ENCODE data around the gene UCK1.
A peak's percentile ranks its signal among the peaks of the same experiment; 100 is the strongest.

Gene UCK1

DNA sequence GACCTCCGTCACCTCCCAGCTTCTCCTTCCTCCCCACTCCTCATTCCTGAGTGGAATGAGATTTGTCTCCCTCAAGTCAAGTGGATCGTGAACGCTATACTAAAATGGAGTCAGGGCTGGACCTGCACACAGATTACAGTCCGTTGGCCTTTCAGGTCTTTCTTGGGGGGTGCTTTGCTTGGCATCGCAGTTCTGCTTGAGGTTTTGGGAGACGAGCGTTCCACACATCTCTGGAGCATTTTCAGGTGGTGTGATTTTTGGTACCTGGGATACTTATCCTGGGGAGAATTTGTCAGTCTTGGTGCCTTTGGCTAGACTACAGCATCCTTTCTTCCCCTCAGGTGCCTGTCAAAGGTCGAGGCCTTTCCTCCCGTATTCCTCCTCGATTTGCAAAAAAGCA lies 52.2 kb downstream of the UCK1 start:
- no peaks in the 10 kb centered on the region for H3K27me3 ChIP-seq (ENCODE audit: low read length)
- no peak overlapping the region for H2AFZ ChIP-seq (ENCODE audit: low read depth, low read length, severe bottlenecking)
- no peak overlapping the region for H3K9ac ChIP-seq (ENCODE audit: low read length)
- peaks cover 15% of the 10 kb centered on the region; the same call in 1 of the 2 replicates for H3K36me3 ChIP-seq (ENCODE audit: low read length)
- no peak for TF ChIP-seq EZH2phosphoT487 (conservative IDR thresholded peaks at IDR 0.05; ENCODE audit: low read length)
- TF ChIP-seq, protein P1, sequence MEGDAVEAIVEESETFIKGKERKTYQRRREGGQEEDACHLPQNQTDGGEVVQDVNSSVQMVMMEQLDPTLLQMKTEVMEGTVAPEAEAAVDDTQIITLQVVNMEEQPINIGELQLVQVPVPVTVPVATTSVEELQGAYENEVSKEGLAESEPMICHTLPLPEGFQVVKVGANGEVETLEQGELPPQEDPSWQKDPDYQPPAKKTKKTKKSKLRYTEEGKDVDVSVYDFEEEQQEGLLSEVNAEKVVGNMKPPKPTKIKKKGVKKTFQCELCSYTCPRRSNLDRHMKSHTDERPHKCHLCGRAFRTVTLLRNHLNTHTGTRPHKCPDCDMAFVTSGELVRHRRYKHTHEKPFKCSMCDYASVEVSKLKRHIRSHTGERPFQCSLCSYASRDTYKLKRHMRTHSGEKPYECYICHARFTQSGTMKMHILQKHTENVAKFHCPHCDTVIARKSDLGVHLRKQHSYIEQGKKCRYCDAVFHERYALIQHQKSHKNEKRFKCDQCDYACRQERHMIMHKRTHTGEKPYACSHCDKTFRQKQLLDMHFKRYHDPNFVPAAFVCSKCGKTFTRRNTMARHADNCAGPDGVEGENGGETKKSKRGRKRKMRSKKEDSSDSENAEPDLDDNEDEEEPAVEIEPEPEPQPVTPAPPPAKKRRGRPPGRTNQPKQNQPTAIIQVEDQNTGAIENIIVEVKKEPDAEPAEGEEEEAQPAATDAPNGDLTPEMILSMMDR (IDR thresholded peaks at IDR 0.05; ENCODE audit: insufficient read depth, low read length, poor library complexity, severe bottlenecking), result no peak
- no peak overlapping the region for H3K27ac ChIP-seq (ENCODE audit: low read depth, low read length)
- H3K4me3 ChIP-seq (ENCODE audit: insufficient read depth, low read length, poor library complexity, severe bottlenecking), result no peak overlapping the region
- H3K9me2 ChIP-seq (replicated peaks; ENCODE audit: insufficient read depth, low read length), result no peaks in the 10 kb centered on the region
- H3K9me3 ChIP-seq (ENCODE audit: insufficient read depth, low read length), result no peaks in the 10 kb centered on the region
- no peaks in the 10 kb centered on the region; the same call in 1 of the 2 replicates for H3K79me2 ChIP-seq (ENCODE audit: insufficient read depth, low read length)
- no peaks in the 10 kb centered on the region for H3F3A ChIP-seq (ENCODE audit: insufficient read depth)
- no peak overlapping the region for H3K4me2 ChIP-seq (ENCODE audit: low read depth, low read length, poor library complexity, severe bottlenecking)
- no peaks in the 10 kb centered on the region for H4K20me1 ChIP-seq (ENCODE audit: low read depth, low read length)

- no peaks in the 10 kb centered on the region for H3K9me2 ChIP-seq (replicated peaks; ENCODE audit: insufficient read depth, low read length)
- H3F3A ChIP-seq (ENCODE audit: insufficient read depth), result no peaks in the 10 kb centered on the region
- no peak overlapping the region for H3K9ac ChIP-seq (ENCODE audit: low read length)
- no peak overlapping the region for H3K4me3 ChIP-seq (ENCODE audit: insufficient read depth, low read length, poor library complexity, severe bottlenecking)
- no peak overlapping the region for H3K27ac ChIP-seq (ENCODE audit: low read depth, low read length)
- no peaks in the 10 kb centered on the region for H3K27me3 ChIP-seq (ENCODE audit: low read length)
- H3K9me3 ChIP-seq (ENCODE audit: insufficient read depth, low read length), result no peaks in the 10 kb centered on the region
- no peak overlapping the region for H3K4me2 ChIP-seq (ENCODE audit: low read depth, low read length, poor library complexity, severe bottlenecking)
- TF ChIP-seq, protein P1 (IDR thresholded peaks at IDR 0.05; ENCODE audit: insufficient read depth, low read length, poor library complexity, severe bottlenecking), result peak; percentile 62
- TF ChIP-seq EZH2phosphoT487 (conservative IDR thresholded peaks at IDR 0.05; ENCODE audit: low read length), result no peak
- H3K79me2 ChIP-seq (ENCODE audit: insufficient read depth, low read length), result no peaks in the 10 kb centered on the region; the same call in 1 of the 2 replicates
- no peak overlapping the region for H2AFZ ChIP-seq (ENCODE audit: low read depth, low read length, severe bottlenecking)
- H4K20me1 ChIP-seq (ENCODE audit: low read depth, low read length), result no peaks in the 10 kb centered on the region
- peaks cover 15% of the 10 kb centered on the region; the same call in 1 of the 2 replicates for H3K36me3 ChIP-seq (ENCODE audit: low read length)
Measured at GRCh38 chr9:131478421-131478868, 52.6 kb downstream of the UCK1 start.

GRCh38 chr9:131477816-131478419 lies 53.1 kb downstream of the UCK1 start:
- Histone ChIP-seq H3K36me3 (ENCODE audit: low read length) (peaks cover 18% of the 10 kb centered on the region; the same call in 1 of the 2 replicates), H3K9me2 (replicated peaks; ENCODE audit: insufficient read depth, low read length) (no peaks in the 10 kb centered on the region), H3K9ac (ENCODE audit: low read length) (no peak overlapping the region), H3K4me3 (ENCODE audit: insufficient read depth, low read length, poor library complexity, severe bottlenecking) (no peak overlapping the region), H3F3A (ENCODE audit: insufficient read depth) (no peaks in the 10 kb centered on the region), H3K27ac (ENCODE audit: low read depth, low read length) (no peak overlapping the region), H3K4me2 (ENCODE audit: low read depth, low read length, poor library complexity, severe bottlenecking) (no peak overlapping the region), H3K27me3 (ENCODE audit: low read length) (no peaks in the 10 kb centered on the region), H2AFZ (ENCODE audit: low read depth, low read length, severe bottlenecking) (no peak overlapping the region), H3K9me3 (ENCODE audit: insufficient read depth, low read length) (no peaks in the 10 kb centered on the region), H3K79me2 (ENCODE audit: insufficient read depth, low read length) (no peaks in the 10 kb centered on the region; the same call in 1 of the 2 replicates), H4K20me1 (ENCODE audit: low read depth, low read length) (no peaks in the 10 kb centered on the region)
- TF ChIP-seq EZH2phosphoT487 (conservative IDR thresholded peaks at IDR 0.05; ENCODE audit: low read length), result no peak
- TF ChIP-seq, protein P1 (IDR thresholded peaks at IDR 0.05; ENCODE audit: insufficient read depth, low read length, poor library complexity, severe bottlenecking), result no peak
